Stimulated activated CD8-positive, alpha-beta memory T cell treated with anti-CD3 and anti-CD28 coated beads, Interleukin-7, amount 100 ng/mL, for 4 hours (primary cell): ENCODE results near the gene MEDAG.
"Not testable (repeated sequence)": the region's sequence is repeated elsewhere in the genome, so short reads cannot be mapped to it uniquely, and the experiment has no call there.

Experiments used
- DNase-seq, 2 donors: peaks; one replicate each; pipeline ENCODE4 v3.0.0-alpha.2; 2020; ENCODE audit warnings: low read depth in 2 of 2

The MEDAG gene

DNA sequence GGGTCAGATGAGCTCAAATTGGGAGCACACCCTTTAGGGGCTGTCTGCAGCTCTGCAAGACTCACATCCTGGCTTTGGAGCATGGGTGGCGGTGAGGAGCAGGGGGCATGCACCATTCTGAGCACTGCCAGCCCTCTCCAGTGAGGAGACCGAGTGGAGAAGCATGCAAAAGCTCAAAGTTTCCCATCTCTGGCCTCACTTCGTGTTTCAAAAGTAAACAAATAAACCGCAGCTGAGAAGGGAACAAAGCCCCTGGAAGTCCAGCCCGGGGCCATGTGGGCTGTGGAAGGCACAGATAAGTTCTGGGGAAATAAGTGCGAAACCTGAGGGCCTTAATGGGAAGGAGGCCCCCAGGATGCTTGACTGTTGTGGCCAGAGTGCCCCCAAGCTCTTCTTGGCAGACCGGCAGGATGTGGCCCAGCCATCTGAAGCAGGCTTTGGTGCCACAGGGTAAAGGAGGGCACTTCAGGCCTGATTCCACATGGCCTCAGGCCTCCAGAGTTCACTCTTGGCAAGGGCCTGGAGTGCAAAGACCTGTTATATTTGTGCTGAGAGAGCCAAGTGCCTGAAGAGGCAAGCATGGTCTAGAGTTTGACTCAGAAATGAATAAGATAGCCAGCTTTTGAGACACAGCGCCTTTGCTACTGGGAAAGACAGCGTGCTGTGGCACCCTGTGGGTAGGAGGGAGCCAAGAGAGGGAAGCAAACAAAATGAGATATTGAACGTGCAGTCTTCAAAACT lies 1.2 kb downstream of the MEDAG start:
- no peak for DNase-seq

DNA sequence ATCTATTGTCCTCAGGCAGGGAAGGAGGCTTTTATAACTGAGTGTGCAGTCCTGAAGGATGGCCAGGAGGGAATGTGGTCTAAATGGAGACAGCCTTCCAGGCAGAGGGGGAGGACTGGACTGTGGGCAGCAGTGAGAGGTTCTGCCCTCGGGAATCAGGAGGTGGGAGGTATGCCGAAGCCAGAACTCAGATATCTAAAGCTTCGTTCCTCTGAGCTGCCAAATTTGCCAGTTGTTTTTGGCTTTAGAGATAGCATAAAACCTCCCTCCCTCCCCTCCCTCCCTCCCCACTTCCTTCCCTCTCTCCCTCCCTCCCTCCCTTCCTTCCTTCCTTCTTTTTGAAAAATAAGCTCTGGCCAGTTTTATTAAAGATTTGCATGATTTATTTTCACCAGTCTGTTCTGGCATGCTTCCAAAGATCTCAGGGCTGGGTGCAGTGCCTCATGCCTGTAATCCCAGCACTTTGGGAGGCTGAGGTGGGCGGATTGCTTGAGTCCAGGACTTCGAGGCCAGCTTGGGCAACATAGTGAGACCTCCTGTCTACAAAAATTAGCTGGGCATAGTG lies 2.4 kb downstream of the MEDAG start:
- no peak for DNase-seq

DNA sequence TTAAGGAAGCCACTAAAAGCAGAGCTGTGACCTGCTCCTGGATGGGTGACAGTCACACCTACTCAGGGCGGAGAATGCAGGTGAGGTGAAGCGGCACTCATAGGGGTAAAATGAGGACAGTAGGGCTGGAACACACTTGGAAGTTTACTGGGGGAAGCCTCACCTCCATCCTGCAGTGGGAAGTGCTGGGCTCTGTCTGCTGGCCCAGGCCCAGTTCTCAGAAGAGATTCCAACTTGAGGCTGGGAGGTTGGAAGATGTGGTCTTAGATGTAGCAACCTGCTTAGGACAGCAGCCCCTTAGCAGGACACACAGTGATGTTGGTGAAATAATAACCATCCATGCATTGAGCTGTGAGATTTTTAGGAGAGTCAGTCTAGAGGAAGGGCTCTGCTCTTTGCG lies 4.6 kb downstream of the MEDAG start:
- no peak for DNase-seq

DNA sequence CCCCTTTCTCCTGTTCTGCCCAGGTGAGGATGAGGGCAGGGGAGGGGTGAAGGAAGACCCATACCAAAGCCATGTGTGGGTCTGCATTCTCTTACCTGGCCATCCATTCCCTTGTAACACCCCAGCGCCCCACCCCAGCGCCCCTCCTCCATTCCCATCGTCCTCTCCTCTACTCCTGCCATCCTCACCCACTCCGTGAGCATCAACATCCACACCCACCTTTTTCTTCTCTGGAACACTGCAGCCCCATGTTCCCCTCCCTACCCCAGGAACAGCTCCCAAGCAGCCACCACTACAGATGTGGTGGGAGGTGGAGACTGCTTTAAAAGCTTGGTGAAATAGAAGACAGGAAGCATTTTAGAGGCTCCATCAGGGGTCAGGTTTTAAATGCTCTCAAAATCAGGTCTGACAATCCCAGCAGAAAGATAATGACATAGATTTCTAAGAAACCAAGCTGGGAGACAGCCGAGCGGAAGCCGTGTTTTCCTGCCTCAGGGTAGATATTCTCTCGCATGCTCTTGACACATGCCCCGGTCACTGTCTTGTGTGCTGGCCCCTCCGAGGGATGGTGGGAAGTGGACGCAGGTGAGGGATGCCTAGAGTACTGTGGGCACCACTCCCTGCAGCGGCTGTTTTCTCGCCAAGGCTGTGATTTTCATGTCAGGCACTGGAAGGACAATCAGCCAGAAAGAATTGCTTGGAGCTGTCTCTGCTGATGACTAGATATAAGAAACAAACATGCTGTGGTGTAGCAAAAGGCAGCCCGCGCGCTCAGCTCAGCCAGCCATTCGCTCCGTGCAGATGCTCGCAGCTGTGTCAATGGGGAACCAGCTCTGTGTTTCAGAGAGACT lies 9.8 kb downstream of the MEDAG start:
- DNase-seq, result no peak

DNA sequence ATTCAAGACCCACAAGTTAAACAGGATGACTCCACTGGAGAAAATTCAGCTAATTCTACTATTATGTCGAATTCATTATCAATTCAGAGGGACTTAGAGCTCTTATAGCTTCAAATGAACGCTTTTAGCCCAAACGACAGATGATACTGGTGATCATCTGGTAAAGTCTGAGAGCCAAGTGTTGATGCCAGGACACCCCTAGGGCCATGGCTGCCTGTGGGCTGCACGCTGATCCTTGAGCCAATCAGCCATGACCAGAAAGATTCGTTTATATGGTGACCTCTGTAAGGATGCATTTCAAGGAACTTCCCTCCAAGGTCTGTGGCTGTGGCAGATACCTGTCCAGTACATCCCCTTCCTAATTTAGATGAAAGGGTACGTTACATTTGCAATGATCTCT lies 10.9 kb downstream of the MEDAG start:
- no peak for DNase-seq

DNA sequence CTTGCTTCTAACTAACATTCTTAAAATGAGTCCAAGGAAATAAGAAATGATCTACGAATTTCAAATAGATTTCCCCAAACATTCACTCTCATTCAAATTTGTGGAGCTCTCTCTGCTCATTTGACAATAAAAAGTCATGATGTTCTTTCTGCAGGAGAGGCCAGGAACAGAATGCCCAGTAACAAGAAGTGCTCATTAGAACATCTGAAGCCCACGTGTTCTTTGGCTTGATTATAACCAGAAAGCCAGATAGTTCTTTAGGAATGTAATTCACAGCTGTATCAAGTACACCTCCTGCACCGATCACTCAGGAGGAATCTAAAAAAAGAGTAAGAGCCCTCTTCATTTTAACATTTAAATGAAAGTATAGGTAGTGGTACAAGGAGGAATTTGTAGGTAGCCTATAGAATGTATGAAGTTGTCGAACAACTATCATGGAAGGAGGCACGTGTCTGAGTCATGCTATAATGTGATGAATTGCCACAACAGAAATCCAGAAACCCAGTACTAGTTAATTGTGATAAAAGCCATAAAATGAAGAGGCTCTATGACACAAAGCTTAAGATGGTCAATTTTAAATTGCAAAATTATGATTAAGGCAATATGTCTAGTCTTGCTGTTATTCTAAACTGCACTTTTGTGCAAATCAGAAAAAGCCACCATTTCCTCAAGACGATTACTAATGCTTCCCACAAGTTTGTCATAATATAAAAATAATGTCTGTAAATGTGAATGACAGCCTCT lies 12.8 kb downstream of the MEDAG start:
- DNase-seq, result no peak

DNA sequence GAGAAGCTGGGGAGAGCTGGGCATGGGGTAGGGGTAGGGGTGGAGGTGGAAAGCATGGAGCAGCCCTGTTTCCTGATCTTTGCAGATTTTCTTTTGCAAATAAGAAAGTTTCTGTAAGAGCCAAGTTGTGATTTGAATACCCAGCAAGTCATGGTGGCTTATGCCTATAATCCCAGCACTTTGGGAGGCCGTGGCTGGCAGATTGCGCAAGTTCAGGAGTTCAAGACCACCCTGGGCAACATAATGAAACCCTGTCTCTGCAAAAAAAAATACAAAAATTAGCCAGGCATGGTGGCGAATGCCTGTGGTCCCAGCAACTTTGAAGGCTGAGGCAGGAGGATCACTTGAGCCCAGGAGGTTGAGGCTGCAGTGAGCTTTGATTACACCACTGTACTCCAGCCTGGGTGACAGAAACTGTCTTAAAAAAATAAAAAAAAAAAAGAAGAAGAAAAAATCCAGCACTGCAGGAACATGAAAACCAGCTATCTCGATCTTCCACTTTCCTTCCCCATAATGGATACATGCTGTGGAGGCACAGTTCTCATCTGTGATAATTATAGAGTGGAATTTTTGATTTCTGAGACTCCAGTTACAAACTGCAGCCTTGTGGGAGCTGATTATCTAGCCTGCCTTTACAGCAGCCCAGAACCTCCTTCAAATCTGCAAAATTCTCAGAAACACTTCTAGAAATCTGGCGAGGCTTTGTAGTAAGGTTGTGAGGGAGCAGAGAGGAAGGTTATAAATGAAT lies 14.3 kb downstream of the MEDAG start:
- no peak for DNase-seq

DNA sequence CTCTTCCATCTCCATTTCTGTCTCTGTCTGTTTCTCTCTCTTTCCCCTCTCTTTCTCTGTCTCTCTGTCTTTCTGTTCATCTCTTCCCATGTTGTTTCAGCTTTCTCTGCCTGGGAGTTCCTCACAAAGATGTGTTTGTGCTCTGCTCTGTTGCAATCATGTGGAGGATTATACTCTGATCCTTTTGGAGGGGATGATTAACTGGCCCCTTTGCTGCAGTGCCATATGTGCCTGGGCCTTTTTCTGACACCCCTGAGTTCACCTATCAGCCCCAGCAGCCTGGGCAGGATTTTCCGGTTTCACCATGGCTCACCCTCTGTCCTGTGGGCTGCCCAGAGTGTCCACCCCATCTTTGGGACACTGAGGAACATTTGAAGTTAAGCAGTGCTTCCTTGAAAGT lies 17.3 kb downstream of the MEDAG start:
- no peak for DNase-seq

DNA sequence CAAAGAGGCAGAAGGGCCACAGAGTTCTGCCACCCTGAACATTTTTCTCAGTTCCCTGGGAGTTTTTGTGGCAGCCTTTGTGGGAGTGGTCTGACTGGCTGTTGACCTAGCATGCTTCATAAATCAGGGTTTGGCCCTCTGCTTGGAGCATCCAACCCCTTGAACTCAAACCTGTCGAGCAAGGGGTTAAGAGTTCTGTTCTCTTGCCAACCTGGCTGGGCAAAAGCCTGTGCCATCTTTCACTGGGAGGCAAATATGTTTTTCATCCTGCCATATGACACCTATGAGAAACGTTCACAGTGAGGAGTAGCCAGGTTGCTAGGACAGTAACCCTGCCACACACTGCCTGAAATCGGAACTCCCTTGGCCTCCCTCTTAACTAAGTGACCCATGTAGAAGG lies 18.6 kb downstream of the MEDAG start:
- DNase-seq, result no peak

DNA sequence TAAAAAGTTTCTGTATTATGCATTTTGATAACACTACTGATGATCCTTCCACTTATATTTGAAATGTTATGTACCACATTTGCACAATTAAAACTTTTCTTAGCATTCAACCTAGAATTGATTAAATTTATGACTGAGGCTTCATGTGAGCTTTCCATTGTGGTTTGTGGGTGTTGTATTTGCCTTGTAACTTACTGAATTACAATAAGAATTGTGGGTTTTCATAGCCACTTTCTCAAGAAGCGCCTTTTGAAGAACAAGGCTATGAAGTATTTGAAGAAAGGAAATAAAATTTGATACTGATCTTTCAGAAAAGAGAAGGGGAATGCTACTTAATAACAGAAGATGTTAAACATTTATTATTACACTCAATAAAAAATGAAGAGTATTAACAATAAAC lies 19.4 kb downstream of the MEDAG start:
- DNase-seq, result no peak

DNA sequence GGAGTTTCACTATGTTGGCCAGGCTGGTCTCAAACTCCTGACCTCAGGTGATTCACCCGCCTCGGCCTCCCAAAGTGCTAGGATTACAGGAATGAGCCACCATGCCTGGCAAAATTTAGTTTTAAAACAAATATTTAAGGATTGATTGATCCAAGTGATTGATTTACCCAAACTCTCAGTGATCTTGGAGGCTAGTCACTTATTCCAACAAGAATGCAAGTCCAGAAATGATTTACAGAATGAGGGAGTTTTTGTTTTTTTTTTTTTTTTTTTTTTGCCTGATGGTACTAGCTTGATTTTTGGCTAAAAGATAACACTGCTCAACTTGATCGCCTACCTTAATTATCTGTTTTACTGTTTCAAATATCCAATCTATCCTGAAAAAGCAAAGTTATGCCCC lies 20.7 kb downstream of the MEDAG start:
- DNase-seq, result no peak

DNA sequence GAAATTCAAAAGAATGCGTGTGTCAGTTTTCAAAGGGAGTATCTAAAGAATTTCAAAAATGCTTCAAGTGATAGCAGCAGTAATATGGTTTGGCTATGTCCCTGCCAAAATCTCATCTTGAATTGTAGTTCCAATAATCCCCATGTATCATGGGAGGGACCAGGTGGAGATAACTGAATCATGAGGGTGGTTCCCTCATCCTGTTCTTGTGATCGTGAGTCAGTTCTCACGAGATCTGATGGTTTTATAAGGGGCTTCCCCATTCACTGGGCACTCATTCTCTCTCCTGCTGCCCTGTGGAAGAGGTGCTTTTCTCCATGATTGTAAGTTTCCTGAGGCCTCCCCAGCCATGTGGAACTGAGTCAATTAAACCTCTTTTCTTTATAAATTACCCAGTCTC lies 21.1 kb downstream of the MEDAG start:
- not testable (repeated sequence) for DNase-seq

DNA sequence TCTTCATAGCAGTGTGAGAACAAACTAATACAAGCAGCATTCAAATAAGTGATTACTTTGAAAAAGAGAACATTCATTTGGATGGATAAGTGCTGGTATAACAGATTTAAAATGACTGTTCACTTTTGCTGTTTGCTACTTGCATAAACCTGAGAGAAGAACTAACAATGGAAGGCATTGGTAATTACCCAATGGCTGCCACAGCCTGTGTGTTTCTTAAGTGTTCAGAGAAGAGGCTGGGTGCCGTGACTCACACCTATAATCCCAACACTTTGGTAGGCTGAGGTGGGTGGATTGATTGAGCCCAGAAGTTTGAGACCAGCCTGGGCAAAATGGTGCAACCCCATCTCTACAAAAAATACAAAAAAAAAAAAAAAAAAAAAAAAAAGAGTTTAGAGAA lies 21.5 kb downstream of the MEDAG start:
- DNase-seq, result no peak

DNA sequence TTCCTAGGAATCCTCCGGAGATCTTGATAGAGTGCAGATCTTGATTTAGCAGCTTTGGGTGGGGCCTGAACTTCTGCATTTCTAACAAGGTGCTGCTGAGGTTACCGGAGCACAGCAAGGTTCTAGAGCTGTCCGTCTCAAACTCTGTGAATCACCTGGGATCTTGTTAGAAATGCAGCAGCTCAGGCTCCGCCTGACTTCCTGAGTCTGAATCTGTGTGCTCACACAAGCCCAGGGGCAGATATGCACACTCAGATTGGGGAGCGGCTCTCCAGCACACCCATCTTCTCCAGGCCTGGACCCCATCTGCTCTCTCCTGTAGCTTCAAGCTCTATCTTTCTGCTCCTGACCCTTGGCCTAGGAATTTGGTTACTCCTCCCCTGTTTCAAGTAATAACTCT lies 22.9 kb downstream of the MEDAG start:
- DNase-seq, result no peak

DNA sequence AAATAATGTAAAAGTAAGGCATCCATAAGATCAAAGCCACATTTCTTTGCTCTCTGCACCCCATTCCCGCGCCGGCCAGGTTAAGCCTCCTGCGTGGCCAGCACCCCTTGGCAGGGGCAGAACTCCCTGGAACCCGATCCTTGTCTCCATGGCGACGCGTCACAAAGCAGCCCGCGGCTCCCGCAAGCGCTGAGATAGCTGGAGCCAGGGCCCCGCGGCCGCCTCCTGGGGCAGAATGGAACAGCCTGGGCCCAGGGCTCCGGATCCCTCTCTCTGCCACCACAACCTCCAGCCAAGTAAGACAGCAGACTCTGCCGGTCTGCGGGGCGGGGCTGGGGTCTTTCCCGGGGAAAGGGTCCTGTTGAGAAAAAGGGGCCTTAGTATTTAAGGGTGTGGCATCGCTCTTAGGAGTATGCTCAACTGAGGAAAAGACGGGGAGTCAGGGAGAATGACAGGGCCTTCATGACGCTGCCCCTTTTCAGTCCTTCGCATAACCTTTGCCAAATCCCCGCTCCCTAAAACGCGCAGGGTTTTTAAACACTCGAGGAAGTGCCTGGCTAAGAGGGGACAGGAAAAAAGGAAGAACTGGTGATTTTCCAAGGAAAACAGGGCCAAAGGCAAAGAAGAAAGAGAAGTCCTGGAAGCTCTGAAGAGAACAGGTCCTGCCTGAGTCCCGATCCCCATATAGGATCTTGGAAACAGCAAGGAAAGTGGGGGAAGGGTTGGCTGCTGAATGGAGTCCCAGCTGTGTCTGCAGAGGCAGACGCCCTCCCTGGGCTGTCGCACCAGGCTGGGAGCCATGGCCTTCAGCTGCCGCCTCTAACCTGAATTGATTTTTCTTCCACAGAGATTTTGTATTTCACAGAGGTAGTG lies 26.6 kb downstream of the MEDAG start, which contains the start of gene TEX26:
Gene TEX26 (plus strand): TSS at position 176 of the 873 bp plus-strand sequence. CDS start 60 bp downstream, at position 236.
- no peak for DNase-seq

DNA sequence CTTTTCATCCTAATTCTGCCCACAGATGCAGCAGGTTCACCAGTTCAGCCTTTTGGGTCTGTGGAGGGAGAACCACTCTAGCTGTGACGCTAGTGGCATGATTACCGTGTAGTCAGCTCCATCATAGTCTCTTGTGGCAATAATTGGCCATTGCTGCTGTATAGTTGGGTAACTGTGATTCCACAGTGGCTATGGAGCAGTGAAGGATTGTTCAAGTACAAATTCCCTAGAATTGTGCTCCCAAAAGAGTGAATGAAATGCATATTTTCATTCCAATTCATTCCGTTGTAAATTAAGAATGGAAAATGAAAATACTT lies 27.2 kb downstream of the MEDAG start:
- no peak for DNase-seq

DNA sequence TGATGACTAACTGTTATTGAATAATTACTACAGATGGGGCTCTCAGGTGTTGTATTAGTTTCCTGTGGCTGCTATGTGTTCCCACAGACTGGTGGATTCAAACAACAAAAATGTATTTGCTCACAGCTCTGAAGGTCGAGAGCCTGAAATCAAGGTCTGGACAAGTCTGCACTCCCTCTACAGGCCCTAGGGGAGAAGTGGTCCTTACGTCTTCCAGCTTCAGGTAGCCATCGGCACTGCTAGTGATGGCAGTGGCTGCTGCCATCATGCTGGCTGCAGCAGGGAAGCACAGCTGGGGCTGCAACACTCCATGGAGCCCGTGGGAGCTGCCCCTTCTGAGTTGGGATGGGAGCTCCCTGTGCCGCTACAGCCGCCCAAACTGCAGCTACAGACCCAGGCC lies 28.3 kb downstream of the MEDAG start:
- DNase-seq, result no peak

DNA sequence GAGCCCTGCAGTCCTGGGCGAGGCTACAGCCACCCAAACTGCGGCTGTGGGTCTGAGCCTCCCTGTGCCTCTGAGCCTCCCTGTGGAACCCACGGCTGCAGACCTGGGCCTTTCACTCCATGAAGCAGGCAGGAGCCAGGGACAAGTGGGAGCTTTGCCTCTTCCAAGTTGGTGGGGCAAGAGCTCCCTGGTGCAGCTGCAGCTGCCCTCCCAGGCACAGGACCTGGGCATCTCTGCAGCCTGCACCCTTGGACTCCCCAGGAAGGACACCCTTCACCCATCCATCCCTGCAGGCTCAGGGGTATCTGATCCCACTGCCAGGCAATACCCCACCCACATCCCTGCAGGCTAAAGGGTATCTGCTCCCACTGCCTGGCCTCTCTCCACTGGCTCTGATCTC lies 28.7 kb downstream of the MEDAG start:
- no peak for DNase-seq

DNA sequence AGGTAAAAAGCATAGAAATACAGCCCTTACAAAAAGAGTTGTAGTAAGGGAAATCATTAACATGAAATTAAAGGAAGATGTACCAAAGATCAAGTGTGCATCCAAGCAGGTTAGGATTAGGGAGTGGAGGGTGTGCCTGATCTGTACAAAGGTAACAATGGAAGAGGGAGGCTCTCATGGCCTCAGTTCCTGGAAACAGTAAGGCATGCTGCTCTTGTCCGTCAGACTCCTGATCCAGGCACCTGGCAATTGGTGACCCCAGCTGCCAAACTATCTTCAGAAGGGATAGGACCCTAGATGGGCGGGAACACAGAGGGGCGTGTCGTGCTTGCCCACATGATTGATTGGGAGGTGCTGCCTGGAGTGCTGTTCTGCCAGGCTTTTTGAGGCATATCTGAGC lies 30.9 kb downstream of the MEDAG start:
- DNase-seq, result no peak

DNA sequence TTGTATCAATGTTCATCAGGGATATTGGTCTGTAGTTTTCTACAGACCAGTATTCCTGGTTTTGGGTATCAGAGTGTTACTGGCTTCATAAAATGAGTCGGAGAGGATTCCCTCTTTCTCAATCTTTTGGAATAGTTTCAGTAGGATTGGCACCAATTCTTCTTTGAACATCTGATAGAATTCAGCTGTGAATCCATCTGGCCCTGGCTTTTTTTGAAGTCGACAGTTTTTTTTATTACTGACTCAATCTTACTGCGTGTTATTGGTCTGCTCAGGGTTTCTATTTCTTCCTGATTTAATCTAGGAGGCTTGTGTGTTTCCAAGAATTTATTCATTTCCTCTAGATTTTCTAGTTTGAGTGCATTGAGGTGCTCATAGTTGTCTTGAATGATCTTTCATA lies 37.8 kb downstream of the MEDAG start:
- no peak for DNase-seq
